Stimulated activated CD4-positive, alpha-beta T cell treated with anti-CD3 and anti-CD28 coated beads, Interleukin-15, amount 100 ng/mL, for 24 hours (primary cell): Measurements from ENCODE around the gene LHX2.

Source experiments
- DNase-seq: peaks from one replicate; pipeline ENCODE4 v3.0.0-alpha.2; 2020

The LHX2 gene

DNA sequence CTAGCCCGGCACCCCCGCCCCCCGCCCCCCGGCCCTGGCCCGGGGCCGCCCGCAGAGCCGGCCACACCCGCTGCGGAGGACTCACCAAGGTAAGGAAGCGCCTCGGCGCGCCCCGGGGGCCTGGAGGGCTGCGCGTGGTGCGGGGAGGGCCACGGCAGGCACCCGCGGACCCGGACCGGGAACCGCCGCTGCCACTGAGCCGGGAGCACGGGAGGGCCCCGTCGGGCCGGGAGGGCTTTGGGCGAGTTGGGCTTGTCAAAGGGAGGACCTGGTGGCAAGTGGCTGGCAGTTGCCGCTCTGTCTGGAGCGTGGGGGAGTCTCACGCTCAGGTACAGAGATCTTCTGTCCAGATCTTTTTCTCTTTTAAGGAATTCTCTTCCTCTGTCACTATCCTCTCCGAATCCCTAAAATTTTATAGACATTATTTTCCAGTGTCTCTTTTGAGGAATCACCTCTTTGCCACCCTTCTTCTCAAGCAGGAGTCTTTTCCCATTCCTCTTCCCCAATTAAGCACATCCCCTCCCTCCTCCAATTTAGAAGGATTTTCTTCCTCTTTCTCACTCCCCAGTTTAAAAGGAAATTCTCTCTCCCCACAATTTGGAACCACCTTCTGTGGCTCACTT lies 11.3 kb upstream of the LHX2 start:
- no peak for DNase-seq

DNA sequence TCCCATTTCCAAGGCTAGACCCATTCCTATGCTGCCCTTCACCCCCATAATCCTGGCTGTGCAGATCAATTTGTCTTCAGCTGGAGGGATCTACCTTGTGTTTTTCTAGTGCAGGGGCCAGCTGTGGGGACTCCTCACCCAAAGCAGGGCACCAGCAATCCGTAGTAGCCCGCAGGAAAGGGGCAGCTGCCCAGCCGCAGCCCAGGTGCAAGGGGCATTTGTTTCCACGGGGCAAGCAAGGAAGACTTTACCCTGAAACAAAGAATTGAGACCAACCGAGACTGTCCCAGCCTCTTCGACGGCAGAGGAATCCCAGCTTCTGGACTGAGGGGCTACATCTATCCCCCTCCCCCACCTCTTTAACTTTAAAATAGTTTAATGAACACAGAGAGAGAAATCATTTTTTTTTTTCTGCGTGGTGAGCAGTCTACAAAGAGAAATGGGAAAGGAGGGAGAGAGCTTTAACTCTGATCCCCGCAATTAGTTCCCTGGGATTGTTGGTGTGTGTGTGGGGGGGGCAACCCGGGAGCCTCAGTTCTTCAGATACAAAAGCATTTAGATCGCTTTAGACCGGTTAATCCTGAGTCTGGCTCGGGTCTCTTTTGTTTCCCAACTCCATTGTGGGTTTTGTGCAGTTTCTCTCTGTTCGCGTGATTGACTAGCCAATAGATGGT lies 10.6 kb upstream of the LHX2 start:
- no peak for DNase-seq

DNA sequence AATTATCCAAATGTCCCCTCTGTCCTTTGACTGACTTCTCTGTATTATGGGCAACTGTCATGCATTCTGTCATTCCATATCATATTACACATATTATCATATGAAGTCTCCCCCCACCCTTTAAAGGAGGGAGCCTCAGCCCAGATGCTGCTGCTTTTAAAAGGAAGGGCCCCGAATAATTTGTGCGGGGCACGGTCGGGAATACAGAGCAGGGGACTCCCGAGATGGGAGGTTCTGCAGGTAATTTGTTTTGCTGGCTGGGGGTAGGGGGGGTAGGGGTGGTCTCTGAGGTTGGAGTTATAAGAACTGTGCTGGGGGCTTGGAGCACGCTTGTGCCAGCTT lies 10.1 kb upstream of the LHX2 start:
- no peak for DNase-seq

DNA sequence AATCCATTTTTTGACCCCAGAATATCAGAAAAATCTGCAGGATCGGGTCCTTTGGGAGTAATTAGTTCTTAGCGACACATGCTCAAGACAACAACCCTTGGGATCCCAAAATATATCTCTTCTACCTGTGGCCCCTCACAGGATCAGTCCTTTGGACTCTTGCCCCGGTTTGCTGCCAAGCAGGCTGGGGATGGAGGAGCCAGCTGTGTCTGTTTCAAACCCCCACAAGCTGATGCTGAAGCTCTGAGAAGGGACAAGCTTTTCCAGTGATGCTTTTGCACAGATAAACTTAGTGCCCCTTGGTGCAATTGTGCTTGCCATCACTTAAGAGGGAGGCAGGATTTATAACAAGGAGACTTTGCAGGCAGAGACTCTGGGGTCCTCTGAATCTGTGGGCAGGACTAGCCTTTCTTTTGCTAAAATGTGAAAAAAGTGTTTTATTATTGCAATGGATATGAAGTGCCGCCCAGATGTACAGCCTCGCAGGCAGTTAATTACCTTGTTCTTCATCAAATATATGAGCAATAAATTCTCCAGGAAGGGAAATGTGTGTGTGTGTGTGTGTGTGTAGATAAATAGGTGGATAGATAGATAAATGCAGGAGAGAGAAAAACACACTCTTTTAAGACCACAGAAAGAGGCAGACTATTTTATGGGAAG lies 9.6 kb upstream of the LHX2 start:
- no peak for DNase-seq

DNA sequence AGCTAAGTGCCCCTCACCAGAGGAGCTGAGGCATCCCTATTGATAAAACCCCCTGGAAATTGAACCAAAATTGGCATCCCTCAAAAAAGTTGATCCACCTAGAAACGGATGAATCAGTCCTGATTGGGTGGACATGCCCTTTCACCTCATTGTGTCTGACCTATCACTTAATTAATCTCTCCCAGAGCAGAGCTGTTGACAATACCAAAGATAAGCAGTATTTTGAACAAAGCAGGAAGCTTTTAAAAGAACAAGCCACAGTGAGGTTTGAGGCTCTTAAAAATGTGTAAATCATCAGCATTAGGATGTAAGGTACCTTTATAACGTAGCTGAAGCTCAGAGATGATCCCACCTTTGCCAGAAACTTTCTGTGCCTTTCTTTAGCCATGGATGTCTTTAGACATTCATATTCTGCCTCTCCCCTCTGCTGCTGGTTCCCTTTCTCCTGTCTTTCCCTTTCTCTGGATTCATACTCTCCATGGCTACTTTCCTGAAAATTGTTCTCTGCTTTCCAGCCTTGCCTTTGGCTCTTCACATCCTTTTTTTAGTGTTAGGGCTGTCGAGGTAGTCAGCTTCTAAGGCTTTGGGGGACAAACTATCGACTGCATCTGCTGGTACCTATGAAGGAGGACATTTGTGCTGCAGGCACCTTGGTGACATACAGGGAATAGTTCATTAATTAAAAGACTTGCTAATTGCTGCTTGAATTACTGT lies 7.8 kb upstream of the LHX2 start:
- DNase-seq: no peak

DNA sequence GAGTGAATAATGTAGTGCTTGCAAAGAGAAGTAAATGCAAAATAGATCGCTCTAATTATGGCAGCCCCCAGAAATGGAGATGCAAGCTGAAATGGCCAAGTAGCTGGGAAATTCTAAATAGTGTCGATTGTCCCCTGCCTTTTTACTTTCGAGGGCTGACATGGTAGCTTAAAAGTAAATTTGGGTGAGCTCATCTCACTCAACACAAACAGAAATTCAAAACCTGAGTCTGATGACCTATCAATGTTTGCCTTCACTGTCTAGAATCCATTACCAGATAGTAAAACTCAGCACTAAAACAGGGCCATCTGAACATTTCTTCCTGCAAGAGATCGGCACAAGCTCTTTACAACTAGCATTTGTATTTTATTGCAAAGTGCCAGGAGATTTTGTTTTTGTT lies 7.0 kb upstream of the LHX2 start:
- no peak for DNase-seq

DNA sequence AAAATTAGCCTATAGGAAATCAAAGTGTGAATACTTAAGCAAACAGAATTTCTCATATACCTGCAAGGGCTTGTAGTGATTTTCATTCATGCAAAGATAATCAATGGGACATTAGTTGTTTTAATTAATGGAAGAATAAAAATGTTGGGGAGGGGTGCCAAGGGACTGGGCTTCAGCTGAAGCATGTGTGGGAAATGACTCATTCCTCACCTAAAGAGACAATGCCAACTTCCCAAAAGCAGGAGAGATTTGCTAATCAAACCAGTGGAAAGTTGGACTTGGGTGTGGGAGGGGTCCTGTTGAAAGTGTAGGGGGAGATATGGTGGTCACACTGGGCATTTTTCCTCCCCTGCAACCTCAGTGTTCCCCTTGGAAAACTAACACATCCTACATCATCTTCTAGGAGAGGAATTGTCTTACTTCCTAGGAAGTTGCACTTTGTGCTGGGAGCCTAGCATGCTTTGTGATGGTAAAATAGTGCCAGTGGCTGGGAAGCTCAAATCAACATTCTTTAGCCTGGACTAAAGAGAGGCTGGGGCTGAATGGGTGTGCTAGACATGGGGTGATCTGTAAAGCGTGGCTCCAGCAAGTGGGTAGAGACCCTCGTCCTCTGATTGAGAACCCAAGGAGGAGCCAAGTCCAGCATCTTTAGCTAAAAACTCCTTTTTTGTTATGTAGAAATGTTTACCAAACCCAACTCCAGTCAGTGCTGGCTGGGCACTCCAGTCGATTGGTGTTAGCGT lies 6.4 kb upstream of the LHX2 start:
- DNase-seq: no peak

DNA sequence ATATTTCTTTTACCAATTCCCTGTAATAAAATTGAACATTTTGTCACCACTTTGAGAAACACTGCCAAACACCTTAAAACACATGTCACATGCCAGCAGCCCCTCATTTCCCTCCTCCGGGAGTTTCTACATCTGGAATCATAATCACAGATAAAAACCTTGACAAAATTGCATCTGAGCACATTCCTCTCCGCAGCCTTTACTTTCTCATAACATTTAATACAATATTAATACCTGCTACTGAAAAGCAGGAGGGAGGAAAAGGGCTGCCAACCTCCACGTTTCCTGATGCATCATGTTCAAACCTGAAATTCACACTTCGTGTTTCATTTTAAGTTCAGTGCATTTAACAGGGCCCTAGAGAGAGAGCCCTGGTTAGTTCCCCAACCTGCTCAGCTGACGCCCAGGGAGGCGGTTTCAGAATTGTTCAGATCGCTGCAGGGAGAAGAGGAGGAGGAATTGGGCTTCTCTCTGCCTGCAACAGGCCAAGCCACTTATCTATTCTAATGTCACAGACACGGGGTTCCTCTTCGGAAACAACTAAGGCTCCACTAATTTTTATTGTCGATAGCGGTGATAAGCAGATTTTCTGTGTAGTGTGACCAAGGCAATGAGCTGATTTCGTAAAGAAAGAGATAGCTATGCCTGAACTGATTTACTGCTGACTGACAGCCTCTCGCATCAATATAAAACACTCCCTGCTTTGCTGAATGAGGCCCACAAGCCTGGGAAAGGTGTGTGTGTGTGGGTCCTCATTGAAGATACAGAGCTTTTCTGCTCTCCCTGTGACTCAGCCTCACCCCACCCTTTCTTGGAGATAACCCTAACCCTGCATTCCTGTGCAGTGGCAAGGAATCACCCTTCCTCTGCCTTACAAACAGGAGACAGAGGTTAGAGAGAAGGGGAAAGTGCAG lies 4.9 kb upstream of the LHX2 start:
- no peak for DNase-seq

DNA sequence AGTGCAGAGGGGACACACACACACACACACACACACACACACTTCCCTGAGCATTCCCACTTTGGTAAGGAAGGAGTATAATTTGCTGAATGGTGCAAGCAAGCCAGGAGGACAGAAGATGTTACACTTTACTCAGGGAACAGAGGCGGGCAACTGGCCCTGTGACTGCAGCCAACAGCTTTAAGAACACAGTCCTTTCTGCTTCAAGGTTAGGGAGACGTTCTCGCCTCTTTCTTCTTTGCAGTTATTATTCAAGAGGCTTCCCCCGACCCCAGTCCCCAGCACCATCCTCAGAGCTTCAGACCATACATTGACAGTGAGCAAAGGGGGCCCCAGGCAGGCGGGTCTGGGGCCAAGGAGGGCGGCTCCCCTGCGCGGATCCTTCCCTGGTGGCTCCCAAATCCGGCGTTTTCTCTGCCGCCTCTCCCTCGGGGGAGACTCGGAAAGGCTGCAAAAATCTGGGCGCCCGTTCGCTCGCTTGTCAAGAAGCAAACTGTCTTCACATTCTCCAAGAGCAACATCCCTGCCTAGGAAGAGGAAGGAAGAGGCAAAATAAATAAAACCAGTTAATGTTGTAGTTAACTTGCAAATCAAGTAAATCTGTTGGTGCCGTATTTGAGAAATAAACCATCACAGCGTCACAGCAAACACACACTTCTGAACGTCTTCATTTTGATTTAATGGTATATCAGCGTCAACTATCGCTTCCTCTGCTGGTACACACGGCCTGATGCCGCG lies 3.8 kb upstream of the LHX2 start:
- no peak for DNase-seq

DNA sequence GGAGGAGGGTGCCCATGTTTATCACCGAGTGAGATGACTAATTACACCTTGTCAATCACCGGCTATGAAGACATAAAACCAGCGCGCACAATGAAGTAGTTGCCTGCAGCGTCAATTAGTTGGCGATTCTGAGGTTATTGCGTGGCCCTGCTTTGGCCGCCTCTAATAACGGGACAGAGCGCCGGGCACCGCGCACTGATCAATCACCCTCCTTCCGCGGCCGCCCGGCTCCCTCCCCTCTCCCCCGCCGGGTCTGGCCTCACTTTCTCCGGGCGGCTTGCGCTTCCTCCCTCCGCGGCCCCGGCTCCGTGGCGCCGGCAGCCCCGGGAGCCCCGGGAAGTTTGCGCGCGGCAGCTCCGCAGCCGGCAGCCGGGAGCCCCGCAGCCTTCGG lies 3.3 kb upstream of the LHX2 start:
- DNase-seq: no peak

DNA sequence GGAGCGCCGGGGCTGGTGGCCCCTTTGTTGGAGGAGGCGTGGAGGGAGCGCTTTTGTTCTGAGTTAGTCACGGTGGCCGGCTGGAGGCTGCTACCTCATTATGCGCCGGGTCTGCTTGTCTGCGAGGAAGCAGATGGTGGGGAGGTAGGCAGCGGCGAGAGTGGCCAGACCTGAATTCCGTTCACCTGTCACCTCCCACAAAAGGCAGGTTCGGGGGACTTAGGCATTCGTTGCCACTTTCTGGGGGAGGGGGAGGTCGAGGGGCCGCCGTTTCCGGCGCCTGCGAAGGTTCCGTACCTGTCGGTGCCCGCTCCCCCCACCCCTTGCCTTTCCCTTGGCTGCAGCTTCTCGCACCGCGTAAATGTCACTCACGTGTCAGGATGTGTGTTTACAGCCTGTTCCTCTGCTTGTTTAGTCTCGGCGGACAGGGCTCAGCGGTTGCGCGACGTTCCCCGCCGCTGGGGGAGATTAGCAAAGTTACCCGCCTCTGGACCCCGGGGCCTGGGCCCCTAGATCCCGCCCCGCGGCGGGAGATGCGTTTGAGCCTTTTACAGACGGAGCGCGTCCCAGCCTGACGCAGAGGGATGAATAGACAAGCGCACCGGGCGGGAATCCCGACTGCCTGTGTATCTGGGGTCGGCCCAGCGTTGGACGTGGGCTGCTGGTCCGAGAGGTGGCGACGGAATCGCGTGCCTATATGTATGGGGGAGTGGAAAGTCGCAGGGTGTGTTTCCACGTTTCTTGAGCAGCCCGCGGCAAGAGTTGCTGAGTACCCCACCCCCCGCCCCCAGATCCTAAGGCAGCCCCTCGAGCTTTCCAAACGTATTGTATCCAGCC lies 2.7 kb upstream of the LHX2 start:
- no peak for DNase-seq

DNA sequence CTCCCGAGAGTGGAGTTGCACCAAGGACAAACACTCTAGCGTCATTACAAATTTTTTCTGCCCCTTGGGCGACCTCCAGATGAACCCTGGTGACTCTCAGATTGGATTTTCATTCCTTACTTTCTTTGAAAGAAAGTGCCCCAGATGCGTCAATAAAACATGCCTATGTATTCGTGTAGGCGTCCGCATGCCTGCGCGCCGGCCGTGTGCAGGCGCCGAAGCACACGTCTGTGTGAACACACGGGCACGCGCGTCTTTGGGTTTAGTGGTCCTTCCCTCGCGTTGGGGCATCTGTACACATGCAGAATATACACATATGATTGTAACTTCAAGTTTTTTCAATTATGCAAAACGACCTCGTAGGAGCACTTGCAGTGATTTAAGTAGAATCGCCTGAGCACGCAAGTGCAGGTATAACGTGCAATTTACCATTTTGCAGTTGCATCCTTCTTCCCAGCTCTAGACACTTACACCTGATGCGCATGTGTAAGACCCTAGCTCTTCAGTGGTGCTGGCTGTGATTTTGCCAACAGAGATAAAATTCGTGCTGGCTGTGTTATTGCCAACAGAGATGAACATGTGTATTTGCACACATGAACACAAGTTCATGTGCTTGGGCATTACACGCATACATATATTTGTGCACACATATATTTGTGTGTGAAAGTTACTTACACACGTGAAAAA lies 1.9 kb upstream of the LHX2 start:
- no peak for DNase-seq

DNA sequence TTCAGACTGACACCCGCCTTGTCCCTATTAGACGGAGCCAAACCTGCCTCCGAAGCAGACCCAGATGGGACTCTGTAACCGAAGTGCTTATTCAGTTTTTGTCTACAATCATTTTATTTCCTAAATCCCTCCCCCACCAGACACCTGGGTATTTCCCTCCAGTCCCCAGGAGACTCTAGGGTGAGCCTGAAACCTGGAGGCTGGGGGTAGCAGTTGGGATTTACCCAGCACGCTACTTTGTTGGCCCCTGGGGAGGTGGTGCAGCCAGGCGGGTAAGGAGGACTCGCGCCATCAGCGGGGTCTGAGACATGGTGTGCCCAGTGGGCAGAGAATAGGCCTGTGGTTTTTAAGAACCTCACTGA lies 1.3 kb upstream of the LHX2 start:
- DNase-seq: no peak

DNA sequence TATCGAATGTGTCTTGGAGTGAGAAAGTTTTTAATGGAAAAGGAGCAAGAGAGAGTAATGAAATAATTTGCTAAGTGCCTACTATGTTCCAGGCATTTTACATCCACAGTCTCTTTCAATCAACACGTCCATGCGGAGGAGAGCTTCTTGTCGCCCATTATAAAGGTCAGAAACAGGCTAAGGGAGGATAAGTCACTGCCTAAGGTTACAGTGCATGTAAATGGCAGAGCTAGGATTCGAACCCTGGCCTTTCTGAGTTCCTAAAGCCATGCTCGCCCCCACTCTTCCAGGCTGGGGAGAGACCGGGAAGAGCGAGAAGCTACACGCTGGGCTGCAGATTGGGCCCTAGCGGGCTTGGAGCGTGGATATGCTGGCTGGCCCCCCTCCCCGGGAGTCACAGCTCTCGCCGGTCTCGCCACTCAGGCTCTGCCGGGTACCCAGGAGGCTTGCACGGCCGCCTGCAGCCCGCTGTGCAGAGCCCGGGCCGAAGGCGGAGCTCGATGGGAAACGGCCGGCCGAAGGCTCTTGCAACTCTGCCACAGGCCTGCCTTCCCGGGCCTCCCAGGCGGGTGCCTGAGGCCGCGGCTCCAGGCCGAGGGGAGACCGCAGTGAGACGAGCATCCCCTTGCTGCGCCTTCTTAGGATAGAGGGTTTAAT lies 775 bp upstream of the LHX2 start:
- DNase-seq: no peak

DNA sequence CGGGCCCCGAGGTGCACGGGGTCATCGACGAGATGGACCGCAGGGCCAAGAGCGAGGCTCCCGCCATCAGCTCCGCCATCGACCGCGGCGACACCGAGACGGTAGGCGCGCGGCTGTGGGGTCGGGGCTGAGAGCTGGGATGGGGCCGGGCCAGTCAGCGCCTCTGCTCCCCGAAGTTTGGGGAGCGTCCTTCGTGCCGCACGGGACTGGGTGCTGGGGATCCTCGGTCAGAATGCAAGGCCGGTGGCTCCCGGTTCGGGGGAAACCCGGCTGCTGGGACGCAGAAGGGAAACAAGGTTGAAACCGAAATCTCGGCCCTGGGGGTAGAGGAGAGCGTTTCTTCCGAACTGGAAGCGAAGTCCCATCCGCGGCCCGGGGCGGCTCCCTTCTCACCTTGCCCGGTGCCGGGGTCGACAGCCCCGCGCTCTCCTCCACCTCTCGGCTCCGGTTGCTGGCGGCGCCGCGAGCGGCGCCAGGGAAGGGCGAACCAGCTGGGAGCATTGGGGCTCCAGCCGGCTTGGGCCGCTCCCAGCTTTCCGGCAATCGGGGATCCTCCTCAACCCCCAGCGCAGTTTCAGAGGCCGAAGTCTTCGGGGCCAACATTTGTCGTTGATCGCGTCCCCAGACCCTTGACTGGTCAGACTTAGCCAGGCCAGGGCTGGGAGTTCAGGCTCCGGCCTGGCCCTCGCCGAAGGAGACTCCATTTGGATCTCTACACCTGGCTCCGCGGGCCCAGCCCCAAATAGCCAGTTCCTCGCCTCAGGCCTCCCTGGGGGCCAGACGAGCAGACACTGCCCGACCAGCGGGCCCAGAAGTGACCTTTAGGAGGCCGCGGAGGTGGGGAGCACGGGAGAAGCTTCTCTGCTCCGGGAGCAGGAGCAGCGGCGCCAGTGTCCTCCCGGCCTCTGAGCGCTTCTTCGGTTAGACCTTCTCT lies 1.1 kb downstream of the LHX2 start:
- DNase-seq: no peak

DNA sequence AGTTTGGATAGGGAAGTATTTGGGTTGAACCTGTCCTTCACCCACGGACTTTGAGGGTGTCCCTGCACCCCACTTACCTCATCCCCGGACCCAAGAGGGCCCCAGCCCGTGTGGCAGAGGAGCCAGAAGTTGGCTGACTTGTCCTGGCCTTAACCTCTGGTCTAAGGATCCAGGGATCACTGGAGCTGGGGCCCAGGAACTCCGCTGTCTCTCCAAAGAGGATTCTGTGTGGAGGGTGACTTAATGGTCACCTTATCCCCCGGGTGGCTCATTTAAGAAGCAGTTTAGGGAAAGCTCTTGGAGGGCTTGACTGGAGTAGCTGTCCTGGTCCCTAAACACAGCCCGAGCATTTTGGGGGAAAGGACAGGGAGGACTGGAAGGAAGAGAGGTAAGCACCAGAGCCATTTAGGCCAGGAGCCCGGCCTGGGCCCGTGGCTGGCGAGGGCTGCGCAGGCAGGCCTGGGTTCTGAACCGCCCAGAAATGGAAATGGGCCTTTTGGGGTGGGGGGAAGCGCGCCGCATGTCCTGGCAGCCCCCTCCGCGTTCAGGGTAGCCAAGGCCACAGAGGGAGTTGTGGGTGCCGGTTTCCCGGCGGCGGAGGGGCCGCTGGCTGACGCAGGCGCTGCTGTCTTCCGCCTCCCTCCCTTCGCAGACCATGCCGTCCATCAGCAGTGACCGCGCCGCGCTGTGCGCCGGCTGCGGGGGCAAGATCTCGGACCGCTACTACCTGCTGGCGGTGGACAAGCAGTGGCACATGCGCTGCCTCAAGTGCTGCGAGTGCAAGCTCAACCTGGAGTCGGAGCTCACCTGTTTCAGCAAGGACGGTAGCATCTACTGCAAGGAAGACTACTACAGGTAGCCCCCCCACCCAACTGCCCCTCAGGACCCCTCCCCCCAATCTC lies 2.0 kb downstream of the LHX2 start:
- DNase-seq: no peak
